ENCODE results near the gene FAM163A.

Gene FAM163A

DNA sequence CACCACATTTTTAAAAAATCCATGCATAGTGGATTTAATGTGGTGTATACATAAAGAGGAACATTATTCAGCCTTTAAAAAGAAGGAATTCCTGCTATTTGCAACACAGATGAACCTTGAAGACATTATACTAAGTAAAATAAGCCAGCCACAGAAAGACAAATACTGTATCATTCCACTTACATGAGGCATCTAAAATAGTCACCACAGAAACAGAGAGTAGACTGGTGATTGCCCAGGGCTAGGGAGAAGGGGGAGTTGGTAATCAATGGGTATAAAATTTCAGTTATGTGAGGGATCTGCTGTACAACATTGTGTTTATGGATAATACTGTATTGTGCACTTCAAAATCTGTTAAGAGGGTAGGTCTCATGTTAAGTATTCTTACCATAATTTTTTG is 10.0 kb downstream of the FAM163A start:
- no peak for DNase-seq

DNA sequence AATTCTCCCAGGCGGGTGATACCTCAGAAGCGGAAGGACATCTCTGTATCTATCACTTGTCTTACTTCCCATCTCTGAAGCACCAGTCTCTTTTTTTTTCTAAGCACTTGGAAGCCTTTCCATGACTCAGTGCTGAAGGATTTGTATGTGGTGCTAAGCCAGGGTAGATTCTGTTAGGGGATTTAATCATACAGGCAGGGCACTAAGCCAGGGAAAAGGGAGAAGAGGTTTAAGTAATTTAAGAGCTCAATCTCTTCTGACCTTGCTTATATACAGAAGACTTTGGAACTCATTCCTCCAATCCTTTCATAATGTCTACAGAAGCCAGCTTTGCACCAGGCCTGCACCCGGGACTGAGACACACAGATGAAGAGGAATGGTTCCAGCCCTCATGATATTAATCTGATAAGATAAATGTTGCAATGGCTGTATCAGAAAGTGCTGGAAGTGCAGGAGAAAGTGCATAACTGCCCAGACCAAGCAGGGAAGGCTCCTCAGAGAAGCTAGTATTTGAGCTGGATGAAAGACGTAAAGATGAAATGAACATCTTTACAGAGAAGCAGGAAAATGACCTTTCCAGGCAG is 11.0 kb downstream of the FAM163A start:
- DNase-seq = no peak

DNA sequence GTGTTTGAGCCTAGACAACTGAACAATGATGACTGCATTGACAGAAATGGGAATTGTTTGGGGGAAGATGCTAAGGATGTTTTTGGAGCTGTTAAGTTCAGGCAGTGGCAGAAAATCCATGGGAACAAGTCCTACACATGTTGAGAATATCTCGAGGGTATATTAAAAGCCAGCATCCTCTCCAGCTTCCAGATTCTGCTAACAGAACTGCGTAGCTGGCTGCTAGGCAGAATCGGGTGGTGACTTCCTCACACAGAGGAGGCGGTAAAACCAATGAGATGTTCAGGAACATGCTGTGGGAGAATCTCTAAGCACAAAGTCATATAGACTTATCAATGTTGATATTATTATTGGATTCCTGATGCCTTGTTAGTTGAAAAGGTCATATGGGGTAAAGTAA is 14.8 kb downstream of the FAM163A start:
- DNase-seq = no peak

DNA sequence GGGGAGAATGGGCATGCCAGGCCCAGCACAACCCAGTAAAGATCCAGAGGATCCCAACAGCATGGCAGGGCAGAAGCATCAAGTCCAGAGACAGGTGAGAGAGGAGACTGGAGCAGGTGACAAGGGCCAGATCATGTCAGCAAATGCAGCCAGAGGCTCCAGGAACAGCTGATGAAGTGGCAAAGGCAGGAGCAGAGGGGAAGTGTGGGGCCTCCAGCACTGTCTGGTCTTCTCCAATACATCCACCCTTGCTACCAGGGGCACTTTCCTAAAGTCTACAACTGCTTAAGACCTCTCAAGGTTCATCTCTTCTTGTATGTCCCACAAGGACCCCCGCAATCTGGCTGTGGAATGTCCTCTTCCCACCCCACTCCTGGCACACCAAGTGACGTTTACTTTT is 17.4 kb downstream of the FAM163A start:
- DNase-seq = no peak

DNA sequence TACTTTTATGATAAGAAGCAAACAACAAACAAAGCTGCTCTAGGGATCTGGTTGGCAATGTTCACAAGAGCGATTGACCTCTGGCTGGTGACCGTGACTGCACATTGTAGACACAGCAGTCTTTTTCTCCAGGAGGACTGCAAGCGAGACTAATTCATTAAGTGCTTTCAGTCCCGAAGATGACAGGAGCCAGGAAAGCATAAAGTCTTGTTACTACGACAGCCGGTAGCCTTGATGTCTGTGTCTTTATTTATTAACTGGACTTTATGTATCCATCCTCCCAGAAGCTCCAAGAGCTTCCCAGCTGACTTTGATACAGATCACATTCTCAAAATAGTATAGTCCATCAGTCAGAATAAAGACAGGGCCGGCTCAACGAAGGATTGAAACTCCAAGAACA is 18.2 kb downstream of the FAM163A start:
- no peak for DNase-seq

DNA sequence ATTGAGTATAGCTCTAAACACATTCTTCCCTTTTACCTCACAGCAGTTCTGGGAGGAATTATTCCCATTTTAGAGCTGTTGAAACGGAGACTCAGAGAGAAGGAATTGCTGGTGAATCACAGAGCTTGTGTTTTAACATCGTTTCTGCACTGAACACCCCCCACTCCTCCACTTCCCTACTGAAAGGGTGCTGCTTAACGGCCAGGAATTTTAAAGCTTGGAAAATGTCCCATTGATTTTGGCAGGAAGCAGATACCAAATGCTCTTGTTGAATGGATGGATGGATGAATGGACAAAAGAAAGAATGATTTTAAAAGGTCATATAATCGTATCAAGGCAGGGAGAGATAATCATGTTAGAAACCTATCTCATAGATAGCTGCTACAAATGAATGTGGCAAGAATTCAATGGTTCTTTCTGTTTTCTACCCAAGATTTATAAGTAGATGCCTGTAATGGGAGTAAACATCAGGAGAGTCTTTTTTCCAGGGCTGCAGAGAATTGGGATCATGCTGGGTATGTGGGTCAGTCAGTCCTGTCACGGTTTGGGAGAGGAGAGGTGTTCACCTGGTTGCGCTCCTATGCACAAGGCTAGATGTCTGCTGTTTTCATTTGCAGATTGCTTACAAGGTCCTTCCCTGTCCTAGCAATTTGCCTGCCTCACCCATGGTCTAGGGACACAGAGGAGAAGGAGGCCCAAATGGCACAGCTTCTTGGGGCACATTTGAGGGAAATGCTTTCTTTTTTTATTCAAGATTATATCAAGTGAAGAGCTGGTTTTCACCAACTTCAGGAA is 19.0 kb downstream of the FAM163A start:
- DNase-seq = no peak

DNA sequence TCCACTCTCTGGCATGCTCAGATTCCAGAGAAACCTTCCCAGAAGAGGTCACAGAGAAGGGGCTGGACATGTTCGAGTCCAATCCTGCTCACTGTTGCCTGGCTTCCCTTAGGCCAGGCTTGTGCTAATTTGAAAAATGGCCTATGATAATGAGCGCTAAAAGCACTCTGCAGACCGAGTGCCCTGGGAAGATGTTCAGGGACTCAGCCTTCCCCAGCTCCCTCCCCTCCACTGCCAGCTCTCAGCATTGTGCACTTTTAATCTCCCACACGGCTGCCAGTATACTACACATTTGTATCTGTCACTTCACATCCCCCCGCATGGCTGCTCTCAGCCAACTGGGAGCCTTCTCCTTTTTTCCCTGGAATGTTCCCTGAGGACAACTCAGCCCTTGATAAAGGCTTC is 24.1 kb downstream of the FAM163A start:
- no peak for DNase-seq

DNA sequence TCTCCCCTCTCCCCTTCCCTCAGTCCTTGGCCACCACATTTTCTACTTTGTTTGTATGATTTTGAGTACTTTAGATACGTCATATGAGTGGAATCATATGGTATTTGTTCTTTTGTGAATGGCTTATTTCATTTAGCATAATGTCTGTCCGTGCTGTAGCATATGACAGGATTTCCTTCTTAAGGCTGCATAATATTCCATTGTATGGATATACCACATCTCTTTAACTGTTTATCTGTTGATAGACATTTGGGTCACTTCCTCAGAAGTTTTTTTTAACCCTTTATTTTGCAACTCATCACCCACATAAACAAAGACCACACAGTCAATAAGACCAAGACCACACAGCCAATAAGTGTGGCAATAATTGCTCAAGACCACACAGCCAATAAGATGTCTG is 24.9 kb downstream of the FAM163A start:
- DNase-seq = no peak

DNA sequence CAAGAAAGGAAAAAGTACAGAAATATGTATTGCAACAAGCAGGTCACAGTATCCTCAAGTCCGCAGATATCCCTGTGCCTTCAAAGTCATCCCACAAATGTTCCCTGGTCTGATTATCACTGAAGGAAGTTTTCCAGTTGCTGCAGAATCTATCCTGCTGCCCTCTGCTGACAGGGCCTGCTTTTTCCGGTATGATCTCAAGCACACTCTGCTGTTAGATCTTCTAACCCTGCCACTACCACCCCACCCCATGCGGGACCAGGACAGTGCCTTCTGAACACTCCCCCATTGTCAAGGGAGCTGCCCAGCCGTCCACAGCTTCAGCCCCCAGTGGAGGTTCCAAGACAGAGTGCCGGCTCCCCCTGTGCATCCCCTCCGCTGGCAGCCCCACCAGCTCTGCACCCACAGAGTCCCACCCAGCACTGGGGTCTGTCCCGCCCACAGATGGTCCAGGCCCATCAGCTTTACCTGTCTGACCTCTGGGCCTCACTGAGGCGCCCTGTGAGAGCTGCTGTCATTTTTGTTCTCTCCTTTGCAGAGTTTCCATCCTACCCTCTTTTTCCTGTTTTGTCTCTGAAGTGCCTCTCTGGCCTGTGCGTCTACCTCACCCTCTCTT is 27.9 kb downstream of the FAM163A start:
- DNase-seq = no peak

DNA sequence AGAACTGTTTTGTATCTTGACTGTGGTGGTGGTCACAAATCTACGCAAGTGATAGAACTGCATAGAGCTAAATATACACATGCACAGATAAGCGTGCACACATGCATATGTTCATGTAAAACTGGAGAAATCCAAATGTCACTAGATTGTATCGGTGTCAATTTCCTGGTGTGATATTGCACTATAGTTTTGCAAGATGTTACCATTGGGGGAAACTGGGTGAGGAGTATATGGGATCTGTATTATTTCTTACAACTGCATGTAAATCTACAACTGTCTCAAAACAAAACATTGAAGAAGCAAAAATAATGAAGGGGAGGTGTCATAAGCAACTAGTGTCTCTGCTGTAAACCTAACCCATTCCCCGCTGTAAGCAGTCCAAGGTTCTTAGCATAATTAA is 30.2 kb downstream of the FAM163A start:
- DNase-seq = no peak

DNA sequence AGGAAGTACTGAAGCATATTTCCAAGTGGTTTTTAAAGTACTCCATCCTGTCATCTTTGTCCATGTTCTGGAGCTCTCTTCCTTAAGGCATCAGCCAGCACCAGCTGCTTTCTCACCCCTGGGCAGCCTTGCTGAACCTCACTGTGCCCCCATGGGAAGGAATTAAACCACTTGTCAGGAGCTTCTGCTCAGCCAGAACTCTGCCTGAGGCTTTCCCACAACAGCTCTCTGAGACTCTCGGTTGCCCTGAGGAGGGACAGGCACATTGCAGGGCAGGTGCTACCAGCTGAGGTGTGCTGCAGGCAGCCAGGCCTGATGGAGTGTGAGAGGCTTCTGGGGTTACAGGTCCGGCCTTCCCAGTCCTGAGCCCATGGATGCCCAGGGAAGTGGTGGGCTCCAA is 30.9 kb downstream of the FAM163A start:
- DNase-seq = no peak

DNA sequence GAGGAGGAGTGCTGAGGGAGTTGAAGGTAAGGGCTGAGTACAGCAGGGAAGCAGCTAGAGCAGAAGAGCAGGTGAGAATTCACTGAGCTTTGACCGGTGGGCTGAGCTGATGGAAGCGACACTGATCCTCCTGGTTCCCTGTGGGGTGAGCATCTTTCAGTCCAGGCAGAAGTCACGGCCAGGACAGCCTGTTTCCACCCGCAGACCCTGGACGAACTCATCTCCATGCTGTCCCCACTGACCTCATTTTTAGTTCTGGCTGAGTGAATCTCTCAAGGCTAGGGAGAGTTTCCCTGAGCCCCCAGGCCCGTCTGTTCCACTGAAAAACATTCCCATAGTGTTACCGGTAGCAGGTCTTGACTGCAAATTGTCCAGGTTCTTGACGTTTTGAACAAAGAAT is 31.5 kb downstream of the FAM163A start:
- no peak for DNase-seq

DNA sequence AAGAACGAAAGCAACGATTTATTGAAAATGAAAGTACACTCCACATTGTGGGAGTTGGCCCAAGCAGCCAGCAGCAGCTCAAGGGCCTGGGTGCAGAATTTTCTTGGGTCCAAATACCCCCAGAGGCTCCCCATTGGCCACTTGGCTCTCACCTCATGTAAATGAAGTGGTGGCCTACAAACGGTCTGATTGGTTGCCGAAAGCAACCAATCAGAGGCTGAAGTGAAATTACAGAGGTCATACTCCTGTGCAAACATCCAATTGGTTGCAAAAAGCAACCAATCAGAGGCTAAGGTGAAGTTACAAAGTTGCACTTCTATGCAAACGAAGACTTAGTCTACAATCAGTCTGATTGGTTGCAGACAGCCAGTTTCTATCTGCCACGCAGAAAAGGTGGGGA is 31.9 kb downstream of the FAM163A start:
- DNase-seq = no peak

DNA sequence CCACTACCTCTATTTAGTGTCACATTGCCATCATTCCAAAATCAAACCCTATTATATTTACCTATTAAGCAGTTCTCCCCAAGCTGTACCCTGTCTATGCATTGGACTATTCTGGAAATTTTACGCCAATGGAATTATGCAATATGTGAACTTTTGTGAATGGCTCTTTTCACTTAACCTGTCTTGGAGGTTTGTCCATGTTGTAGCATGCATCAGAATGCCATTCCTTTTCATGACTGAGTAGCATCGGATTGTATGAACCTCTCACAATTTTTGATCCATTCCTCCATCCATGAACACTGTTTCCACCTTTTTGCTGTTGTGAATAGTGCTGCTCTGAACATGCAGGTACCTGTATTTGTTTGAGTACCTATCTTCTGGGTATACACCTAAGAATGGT is 33.7 kb downstream of the FAM163A start:
- no peak for DNase-seq

DNA sequence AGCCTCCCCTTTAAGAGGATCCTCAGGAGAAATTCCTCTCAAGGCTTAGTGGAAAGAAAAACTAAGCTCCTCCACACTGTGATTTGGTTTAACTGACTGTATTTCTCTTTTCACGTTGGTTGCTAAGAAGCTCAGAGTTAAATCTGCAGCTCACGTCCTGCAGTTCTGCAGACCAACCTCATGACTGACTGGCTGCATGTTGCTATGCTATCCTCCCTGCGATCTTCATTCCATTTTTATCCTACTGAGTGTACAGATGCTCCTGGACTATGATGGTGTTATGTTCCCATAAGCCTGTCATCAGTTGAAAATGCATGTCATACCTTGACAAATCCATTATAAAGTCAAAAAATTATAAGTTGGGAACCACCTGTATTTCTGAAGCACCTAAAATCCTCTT is 34.6 kb downstream of the FAM163A start:
- no peak for DNase-seq

DNA sequence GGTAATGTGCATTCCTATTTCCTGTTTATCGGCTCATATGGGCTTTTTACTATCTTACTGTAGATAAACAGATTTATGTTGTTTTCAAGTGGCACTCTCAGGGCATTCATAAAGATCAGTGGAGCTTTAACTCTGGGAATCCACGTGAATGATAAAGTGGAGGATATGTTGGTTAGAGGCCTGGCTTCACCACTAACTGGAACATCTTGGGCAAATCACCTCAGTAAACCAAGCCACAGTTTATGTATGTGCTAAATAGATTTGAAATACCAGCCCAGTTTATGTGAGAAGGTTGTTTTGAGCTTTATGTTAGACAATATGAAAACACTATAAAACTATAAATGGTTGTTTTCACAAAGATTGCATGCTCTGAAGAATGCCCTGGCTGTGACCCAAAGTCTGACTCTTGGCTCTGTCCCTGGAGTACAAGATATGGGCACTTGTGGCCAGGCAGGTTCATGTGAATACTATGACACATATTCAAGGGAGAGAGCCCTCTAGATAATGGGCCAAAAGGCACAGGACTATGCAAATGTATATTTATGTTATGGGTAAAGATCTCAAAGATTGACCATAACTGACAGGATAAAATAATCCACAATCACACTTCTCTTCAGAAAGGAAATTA is 36.7 kb downstream of the FAM163A start:
- DNase-seq = no peak

DNA sequence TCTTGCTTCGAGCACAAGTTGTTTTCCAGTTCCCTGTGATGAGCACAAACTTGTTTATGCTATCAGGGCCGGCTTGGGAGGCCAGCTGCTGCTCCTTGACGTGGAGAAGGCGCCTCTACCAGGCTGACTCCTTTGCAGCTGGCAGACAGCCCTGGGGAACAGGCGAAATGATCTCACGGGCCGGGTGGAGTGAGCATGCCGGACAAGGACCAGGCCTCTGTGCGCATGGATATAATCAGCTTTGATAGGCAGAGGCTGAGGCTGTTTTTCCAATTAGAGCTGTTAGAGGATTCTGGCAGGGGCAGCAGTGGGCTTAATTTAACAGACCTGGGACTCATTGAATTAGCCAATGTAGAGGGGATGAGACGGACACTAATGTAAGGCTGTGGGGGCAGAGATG is 38.9 kb downstream of the FAM163A start:
- no peak for DNase-seq

DNA sequence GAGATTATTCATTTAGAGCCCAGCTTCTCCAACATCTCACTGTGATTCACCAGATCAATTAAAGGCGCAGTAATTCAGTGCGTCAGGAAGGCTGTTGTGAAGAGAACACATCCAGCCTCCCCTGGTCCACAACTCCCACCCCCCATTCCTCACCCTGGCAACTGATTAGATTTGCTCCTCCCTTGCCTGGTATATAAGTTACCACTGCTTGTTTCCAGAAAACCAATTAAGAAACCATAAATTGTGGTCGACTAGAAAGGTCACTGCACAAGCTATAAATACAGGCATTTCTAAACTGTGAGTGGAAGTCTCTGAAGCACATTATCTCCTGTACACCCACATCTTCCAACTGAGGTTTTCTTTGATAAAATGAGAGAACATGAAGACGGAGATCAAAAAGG is 41.9 kb downstream of the FAM163A start:
- DNase-seq = no peak

DNA sequence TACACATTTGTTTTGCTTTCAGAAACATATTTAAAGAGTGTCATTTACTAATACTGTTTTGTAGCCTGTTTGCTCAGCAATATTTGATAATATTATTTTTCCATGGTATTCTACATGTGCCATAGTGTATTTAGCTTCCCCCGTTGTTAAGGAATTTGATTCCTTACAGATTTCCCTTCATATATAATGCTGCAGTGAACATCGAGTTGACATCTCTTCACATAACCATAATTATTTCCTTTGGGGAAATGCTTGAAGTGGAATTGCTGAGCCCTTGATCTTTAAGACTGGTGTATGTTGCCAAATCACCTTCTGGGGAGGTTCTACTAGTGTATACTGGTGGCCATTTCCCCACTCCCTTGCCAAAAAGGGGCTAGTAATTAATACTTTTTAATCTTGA is 42.6 kb downstream of the FAM163A start:
- no peak for DNase-seq

DNA sequence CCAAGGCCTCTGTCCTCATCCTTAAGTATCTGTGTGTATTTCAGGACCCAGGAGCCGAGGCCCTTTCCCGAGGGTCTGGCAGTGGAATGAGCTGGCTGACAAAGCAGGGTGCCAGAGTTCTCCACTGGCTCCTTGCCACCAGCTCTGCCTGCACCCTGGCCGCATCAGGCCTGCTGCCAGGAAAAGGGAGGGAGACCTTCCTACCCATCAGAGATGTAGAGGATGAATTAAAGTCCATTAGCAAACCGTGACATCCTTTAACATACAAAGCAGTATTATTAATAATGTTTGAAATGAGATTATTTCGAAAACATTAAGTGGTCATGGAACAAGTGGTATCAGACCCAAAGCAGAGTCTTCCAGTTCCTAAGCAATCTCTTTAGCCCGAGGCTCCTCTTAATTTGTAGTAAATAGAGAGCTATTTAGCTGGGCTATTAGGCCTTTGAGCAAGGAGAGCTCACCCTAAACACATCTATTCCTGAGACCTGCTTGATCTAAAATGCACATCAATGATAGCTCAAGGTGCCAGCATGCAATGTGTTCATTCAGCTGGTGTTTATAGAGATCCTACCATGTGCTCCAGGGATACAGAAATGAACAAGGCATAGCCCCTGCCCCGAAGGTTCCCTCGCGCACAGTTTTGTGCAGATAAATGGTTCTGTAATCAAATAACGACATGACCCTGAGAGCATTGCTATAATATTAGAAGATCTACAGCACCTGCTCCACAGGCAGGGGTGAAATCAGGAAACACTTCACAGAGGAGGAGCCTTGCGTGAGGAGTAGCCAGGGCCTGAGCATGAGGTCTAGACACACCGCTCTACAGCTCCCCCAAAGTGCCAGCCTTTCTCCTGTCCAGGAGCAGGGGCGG is 44.0 kb downstream of the FAM163A start:
- DNase-seq = no peak

DNA sequence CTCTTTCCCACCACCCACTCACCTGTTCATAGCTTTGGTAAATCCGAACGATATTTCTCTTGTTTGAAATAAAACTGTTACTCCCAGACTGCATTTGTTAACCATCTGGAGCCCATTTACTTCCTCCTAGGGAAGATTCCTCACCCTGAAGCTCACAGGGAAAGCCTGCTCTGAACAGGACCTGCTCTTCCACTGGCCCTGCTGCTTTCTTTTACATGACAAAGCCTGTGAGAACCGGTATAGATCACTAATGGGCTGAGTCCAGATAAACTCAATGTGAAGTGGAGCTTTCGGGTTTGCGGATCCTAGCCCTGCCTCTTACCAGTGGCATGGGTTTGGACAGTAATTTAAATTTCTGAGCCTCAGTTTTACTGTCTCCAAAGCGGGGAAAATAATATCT is 45.2 kb downstream of the FAM163A start:
- DNase-seq = no peak

DNA sequence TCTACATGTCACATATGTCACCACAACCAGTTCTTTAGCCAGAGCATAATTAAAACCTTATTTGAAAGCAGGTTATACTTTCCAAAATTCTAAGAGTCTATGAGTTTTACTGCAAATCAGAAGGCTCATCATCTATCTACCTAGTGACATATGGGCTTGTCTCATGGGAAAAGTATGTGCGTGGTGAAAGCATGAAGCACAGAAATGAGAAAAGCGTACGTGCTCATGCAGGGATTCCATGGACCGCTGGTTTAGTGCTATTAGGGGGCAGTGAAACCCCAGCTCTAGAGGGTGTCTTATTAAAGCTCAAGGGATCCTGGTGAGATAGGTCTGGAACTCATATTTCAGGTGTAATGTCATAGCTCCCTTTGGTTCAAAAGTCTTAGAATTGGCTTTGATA is 50.2 kb downstream of the FAM163A start:
- DNase-seq = no peak

DNA sequence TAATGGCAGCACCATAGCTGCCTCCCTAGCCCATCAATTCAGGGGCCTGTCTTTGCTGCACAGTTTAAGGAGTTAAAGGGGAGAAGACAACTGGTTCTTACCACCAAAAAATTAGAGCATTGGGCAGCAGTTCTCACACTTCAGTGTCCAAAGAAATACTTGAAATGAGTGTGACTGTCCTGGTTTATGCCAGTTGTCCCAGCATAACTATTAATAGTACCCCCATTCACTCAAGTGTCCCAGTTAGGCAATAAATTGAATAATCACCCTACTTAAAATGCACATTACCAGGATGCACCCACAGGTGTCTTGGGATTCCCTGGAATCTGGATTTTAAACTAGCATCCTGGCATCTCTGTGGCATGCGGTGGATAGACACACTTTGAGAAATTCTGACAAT is 51.1 kb downstream of the FAM163A start:
- no peak for DNase-seq

Measured in activated CD4-positive, alpha-beta T cell treated with anti-CD3 and anti-CD28 coated beads for 1 hour (primary cell).